A673 (cell line): ENCODE measurements around the gene ENTPD2. TPM values are rescaled to one million over a fixed set of nuclear protein-coding genes. Genes with fewer than 3 reads are reported as not detected.
A peak's percentile ranks its signal among the peaks of the same experiment; 100 is the strongest.
"Not testable (repeated sequence)": the region's sequence is repeated elsewhere in the genome, so short reads cannot be mapped to it uniquely, and the experiment has no call there.

Experiments
- BruUV-seq: library from RNA; stranded (reverse); fragments of 400-500 nt; replicated peaks from 2 replicates; lab custom pipeline; 2021; lab: Mats Ljungman, UMichigan
- CTCF ChIA-PET: fragments of 300-600 bp; sonication (Branson Sonifier 250); formaldehyde crosslinking; loops from one replicate; lab custom pipeline; 2022; ENCODE audit warnings: antibody characterized with exemption; lab: Charles Lee
- POLR2A ChIA-PET: fragments of 300-600 bp; sonication (Branson Sonifier 250); formaldehyde crosslinking; loops from one replicate; lab custom pipeline; 2022; ENCODE audit warnings: antibody characterized with exemption; ENCODE audit not compliant: low non-redundant PET; lab: Charles Lee
- DNase-seq: peaks from one replicate; pipeline ENCODE4 v3.0.0-alpha.2; 2015; ENCODE audit warnings: low spot score
- H3K27ac ChIP-seq: fragments of 200-600 bp; sonication (generic); 2 replicates; pipeline ENCODE4 v1.5.1; 2016; ENCODE audit warnings: mixed run types, low read depth, mild to moderate bottlenecking, mixed read lengths, antibody characterized with exemption, low read length; ENCODE audit not compliant: poor library complexity, severe bottlenecking
- H3K27me3 ChIP-seq: fragments of 200-600 bp; sonication (generic); replicated peaks from 2 replicates; pipeline ENCODE4 v1.6.1; 2017; ENCODE audit warnings: mixed run types, low read depth, mild to moderate bottlenecking, mixed read lengths, antibody characterized with exemption, low read length; ENCODE audit not compliant: insufficient read depth, poor library complexity
- H3K36me3 ChIP-seq: fragments of 200-600 bp; sonication (generic); 2 replicates; pipeline ENCODE4 v1.6.1; 2016; ENCODE audit warnings: mixed run types, mild to moderate bottlenecking, mixed read lengths, antibody characterized with exemption, low read length; ENCODE audit not compliant: insufficient read depth, poor library complexity, severe bottlenecking
- H3K4me1 ChIP-seq: fragments of 200-600 bp; sonication (generic); 2 replicates; pipeline ENCODE4 v1.6.1; 2017; ENCODE audit warnings: mixed run types, mild to moderate bottlenecking, mixed read lengths, antibody characterized with exemption, low read length; ENCODE audit not compliant: insufficient read depth, poor library complexity, severe bottlenecking
- H3K4me3 ChIP-seq: fragments of 200-600 bp; sonication (generic); 2 replicates; pipeline ENCODE4 v1.5.1; 2016; ENCODE audit warnings: low read depth, mixed run types, mild to moderate bottlenecking, mixed read lengths, low read length; ENCODE audit not compliant: poor library complexity, severe bottlenecking
- H3K9me3 ChIP-seq: fragments of 200-600 bp; sonication (generic); 2 replicates; pipeline ENCODE4 v1.6.1; 2016; ENCODE audit warnings: mixed run types, low read depth, mild to moderate bottlenecking, mixed read lengths, antibody characterized with exemption, low read length; ENCODE audit not compliant: poor library complexity, severe bottlenecking
- CTCF ChIP-seq: fragments of 300-800, 200-600 bp; sonication (generic); conservative IDR thresholded peaks from 2 replicates; pipeline ENCODE4 v1.5.1; 2017; ENCODE audit warnings: low read depth, mild to moderate bottlenecking, antibody characterized with exemption, low read length, moderate library complexity, mixed read lengths
- EZH2 ChIP-seq: fragments of 200-600 bp; sonication (generic); IDR thresholded peaks from 2 replicates; pipeline ENCODE4 v1.6.1; 2017; ENCODE audit warnings: borderline replicate concordance, low read depth, mild to moderate bottlenecking, mixed read lengths, antibody characterized with exemption, low read length; ENCODE audit not compliant: poor library complexity, severe bottlenecking
- intact Hi-C: fragments of 100-400 bp; cut with micrococcal nuclease; formaldehyde crosslinking; loops from one replicate; pipeline ENCODE4 v1.10.0; 2022; ENCODE audit not compliant: unreplicated experiment
- total RNA-seq: library from RNA; stranded (reverse); gene quantifications from 2 replicates; pipeline ENCODE4 v1.2.3, GENCODE V29; 2021

Gene ENTPD2
- total RNA-seq, 1 experiment from 2014 or later, result not detected

- no peaks in the 10 kb centered on the region for H3K27me3 ChIP-seq
- intact Hi-C loops, result loop anchor here (1.0 kb wide), 1 partner anchor 248 kb away; no protein-coding TSS in a partner anchor
Measured at GRCh38 chr9:137035507-137035834, 18.4 kb downstream of the ENTPD2 start.

GRCh38 chr9:137034709-137035506 lies 19.0 kb downstream of the ENTPD2 start:
- Histone ChIP-seq H3K4me1 (peaks cover 9% of the 10 kb centered on the region), H3K27ac (no peak overlapping the region), H3K9me3 (no peaks in the 10 kb centered on the region), H3K27me3 (no peaks in the 10 kb centered on the region), H3K36me3 (peaks cover 10% of the 10 kb centered on the region), H3K4me3 (peak overlapping the region; percentile 22)
- ChIA-PET POLR2A (interaction anchor here (0.6 kb wide), 2 partner anchors 10 to 13 kb away, joined by 3 to 4 read pairs; no protein-coding TSS in a partner anchor), CTCF (interaction anchor here (0.6 to 1.9 kb wide), 20 partner anchors 10 to 373 kb away, joined by 3 to 17 read pairs (median 3); partner anchors contain the start of genes AJM1, MAN1B1, NPDC1 and TMEM141)
- DNase-seq, result peak; percentile 89
- intact Hi-C loops, result loop anchor here (1.0 kb wide), 1 partner anchor 248 kb away; no protein-coding TSS in a partner anchor
- TF ChIP-seq EZH2 (no peak), CTCF (peak; percentile 96)
- BruUV-seq, result no TSS peak

More at GRCh38 chr9:137035507-137035834, 18.4 kb downstream of the ENTPD2 start:
- POLR2A ChIA-PET, result no interaction called here
- no peak overlapping the region for H3K4me3 ChIP-seq
- no peak for DNase-seq
- peaks cover 11% of the 10 kb centered on the region for H3K36me3 ChIP-seq
- CTCF ChIA-PET, result interaction anchor here (0.6 to 1.9 kb wide), 17 partner anchors 9 to 373 kb away, joined by 3 to 17 read pairs (median 3); partner anchors contain the start of genes AJM1, NPDC1 and TMEM141
- TF ChIP-seq EZH2, result no peak
- TF ChIP-seq CTCF, result peak; percentile 31; the same call in 1 of the 2 replicates
- no TSS peak for BruUV-seq
- H3K4me1 ChIP-seq, result peaks cover 9% of the 10 kb centered on the region
- no peak overlapping the region for H3K27ac ChIP-seq
- H3K9me3 ChIP-seq, result no peaks in the 10 kb centered on the region

GRCh38 chr9:137034039-137034708 lies 19.7 kb downstream of the ENTPD2 start:
- Histone ChIP-seq H3K36me3 (peaks cover 2% of the 10 kb centered on the region), H3K4me1 (peaks cover 10% of the 10 kb centered on the region), H3K9me3 (no peaks in the 10 kb centered on the region), H3K27ac (no peak overlapping the region), H3K27me3 (no peaks in the 10 kb centered on the region), H3K4me3 (peak overlapping the region; percentile 22)
- POLR2A ChIA-PET, result interaction anchor here (0.6 kb wide), 2 partner anchors 10 to 12 kb away, joined by 3 to 4 read pairs; no protein-coding TSS in a partner anchor
- no peak for DNase-seq
- TF ChIP-seq CTCF (no peak), EZH2 (no peak)
- intact Hi-C loops, result no loop called here
- CTCF ChIA-PET, result interaction anchor here (0.6 to 1.9 kb wide), 9 partner anchors 13 to 255 kb away, joined by 3 to 17 read pairs (median 3); partner anchors contain the start of genes MAN1B1, NPDC1 and TMEM141
- no TSS peak for BruUV-seq

- H3K9me3 ChIP-seq, H3K36me3 ChIP-seq, BruUV-seq, H3K4me3 ChIP-seq, H3K27me3 ChIP-seq, DNase-seq, POLR2A ChIA-PET, CTCF ChIA-PET, H3K27ac ChIP-seq, intact Hi-C loops: not testable (repeated sequence)
- peaks cover 17% of the 10 kb centered on the region for H3K4me1 ChIP-seq
Measured at GRCh38 chr9:137033481-137033880, 20.4 kb downstream of the ENTPD2 start.
